ENCODE data around the gene TMSB15C. TPM values are rescaled to one million over a fixed set of nuclear protein-coding genes. Genes with fewer than 3 reads are reported as not detected.

Gene TMSB15C
- total RNA-seq, 1 experiment from 2014 or later, result not detected

DNA sequence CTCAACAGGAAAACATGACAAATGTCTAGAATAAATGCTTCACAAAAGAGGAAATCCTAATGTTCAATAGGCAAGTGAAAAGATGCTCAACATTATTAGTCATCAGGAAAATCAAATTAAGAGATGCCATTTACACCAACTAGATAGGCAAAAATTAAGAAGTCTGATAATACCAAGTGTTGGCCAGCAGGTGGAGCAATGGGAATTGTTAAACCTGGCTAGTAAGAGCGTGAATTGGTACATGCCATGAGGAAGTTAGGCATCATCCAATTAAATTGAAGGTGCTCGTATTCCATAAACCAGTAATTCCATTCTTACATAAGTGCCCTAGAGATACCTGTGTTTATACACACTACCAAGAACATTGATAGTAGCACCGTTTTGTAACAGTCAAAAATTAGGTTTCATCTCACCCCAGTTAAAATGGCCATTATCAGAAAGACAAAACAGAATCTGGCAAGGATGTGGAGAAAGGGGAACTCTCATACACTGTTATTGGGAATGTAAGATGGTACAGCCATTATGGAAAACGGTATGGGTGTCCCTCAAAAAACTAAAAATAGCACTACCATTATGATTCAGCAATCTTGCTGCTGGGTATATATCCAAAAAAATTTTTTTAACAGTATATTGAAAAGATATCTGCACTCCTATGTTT lies 22.2 kb upstream of the TMSB15C start (continued):
- TF ChIP-seq POLR2A (IDR thresholded peaks at IDR 0.05; ENCODE audit: borderline replicate concordance, extremely low read depth, insufficient read depth, insufficient read length) (no peak), FOSL1 (IDR thresholded peaks at IDR 0.05; ENCODE audit: low read depth) (no peak)

DNA sequence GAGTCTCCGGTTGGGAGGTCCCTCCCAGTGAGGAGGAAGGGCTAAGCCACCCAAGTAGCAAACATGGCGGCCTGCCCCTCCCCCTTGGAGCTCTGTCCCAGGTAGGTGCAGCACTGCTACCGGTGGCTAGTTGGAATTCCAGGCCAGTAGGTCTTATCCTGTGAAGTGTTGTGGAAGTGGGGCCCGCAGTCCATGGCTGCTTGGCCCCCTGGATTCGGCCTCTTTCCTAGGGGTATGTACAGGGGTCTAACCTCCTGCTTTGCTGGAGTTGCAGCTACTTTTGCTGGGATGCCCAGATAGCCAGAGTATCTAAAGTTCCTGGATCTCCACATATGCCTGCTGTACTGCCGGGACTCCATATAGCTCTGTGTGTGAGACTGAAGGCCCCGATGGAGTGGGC lies 9.9 kb upstream of the TMSB15C start:
- H3K4me1 ChIP-seq (ENCODE audit: control insufficient read depth in 1 of 2, insufficient read depth in 2 of 2, low read length in 2 of 2), result no peaks in the 10 kb centered on the region
- no peaks in the 10 kb centered on the region for H3K9me3 ChIP-seq (ENCODE audit: control insufficient read depth in 1 of 2, insufficient read depth in 1 of 2, low read depth in 1 of 2, low read length in 2 of 2)
- no peak overlapping the region for H3K4me3 ChIP-seq (replicated peaks in 1 of 2; ENCODE audit: low read depth in 1 of 2, low read length in 2 of 2)
- no peaks in the 10 kb centered on the region for H3K9me2 ChIP-seq (ENCODE audit: insufficient read depth)
- H3K9ac ChIP-seq (ENCODE audit: low read length), result no peak overlapping the region
- CTCF ChIA-PET, result no interaction called here
- H3K27me3 ChIP-seq (ENCODE audit: insufficient read depth, low read length), result 0 out of 2 replicates have a peak, but pooled peaks cover 6% of the 10 kb centered on the region
- RAD21 ChIA-PET (ENCODE audit: low non-redundant PET in 1 of 2, low total read pairs in 2 of 2, uncharacterized antibody in 2 of 2, unreplicated experiment in 2 of 2), result no interaction called here
- TF ChIP-seq ZFX (IDR thresholded peaks at IDR 0.05), result no peak
- no TSS peak for BruUV-seq (replicated peaks)
- POLR2A ChIA-PET, result no interaction called here
- no peak overlapping the region for H3K27ac ChIP-seq (ENCODE audit: low read depth, low read length)
- ATAC-seq (no peak), DNase-seq (ENCODE audit: low read depth, low spot score) (no peak)
- intact Hi-C loops (cut with micrococcal nuclease), result no loop called here
- no peak overlapping the region for H3K4me2 ChIP-seq (ENCODE audit: low read length)
- H4K20me1 ChIP-seq (ENCODE audit: insufficient read depth), result no peaks in the 10 kb centered on the region
- H2AFZ ChIP-seq (ENCODE audit: low read depth, low read length, poor library complexity, severe bottlenecking), result no peak overlapping the region
- H3K36me3 ChIP-seq (ENCODE audit: control insufficient read depth in 1 of 2, insufficient read depth in 2 of 2, low read length in 2 of 2), result no peaks in the 10 kb centered on the region
- no peaks in the 10 kb centered on the region for H3K79me2 ChIP-seq (ENCODE audit: insufficient read depth, low read length)

DNA sequence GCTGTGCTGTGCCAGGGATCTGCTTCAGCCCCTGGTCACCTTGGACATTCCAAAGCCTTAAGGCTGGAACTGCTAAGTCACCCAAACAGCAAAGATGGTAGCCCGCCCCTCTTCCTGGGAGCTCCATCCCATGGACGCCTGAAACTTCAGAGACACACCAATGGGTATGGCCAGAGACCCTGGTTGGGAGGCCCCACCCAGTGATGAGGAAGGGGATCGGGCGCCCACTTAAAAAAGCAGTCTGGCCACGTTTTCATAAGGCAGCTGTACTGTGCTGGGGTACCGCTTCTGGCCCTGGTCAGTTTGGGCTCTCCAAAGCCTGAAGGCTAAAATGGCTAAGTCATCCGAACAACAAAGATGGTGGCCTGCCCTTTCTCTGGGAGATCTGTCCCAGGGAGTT lies 9.4 kb upstream of the TMSB15C start:
- BruUV-seq (replicated peaks), result no TSS peak
- H3K9ac ChIP-seq (ENCODE audit: low read length), result no peak overlapping the region
- no peaks in the 10 kb centered on the region for H3K9me2 ChIP-seq (ENCODE audit: insufficient read depth)
- no peaks in the 10 kb centered on the region for H3K4me1 ChIP-seq (ENCODE audit: control insufficient read depth in 1 of 2, insufficient read depth in 2 of 2, low read length in 2 of 2)
- H3K79me2 ChIP-seq (ENCODE audit: insufficient read depth, low read length), result no peaks in the 10 kb centered on the region
- ChIA-PET CTCF (no interaction called here), RAD21 (ENCODE audit: low non-redundant PET in 1 of 2, low total read pairs in 2 of 2, uncharacterized antibody in 2 of 2, unreplicated experiment in 2 of 2) (no interaction called here), POLR2A (no interaction called here)
- no peak for DNase-seq (ENCODE audit: low read depth, low spot score)
- ATAC-seq, result no peak
- 0 out of 2 replicates have a peak, but pooled peaks cover 6% of the 10 kb centered on the region for H3K27me3 ChIP-seq (ENCODE audit: insufficient read depth, low read length)
- no peaks in the 10 kb centered on the region for H3K9me3 ChIP-seq (ENCODE audit: control insufficient read depth in 1 of 2, insufficient read depth in 1 of 2, low read depth in 1 of 2, low read length in 2 of 2)
- no peaks in the 10 kb centered on the region for H3K36me3 ChIP-seq (ENCODE audit: control insufficient read depth in 1 of 2, insufficient read depth in 2 of 2, low read length in 2 of 2)
- H4K20me1 ChIP-seq (ENCODE audit: insufficient read depth), result no peaks in the 10 kb centered on the region
- H3K4me3 ChIP-seq (replicated peaks in 1 of 2; ENCODE audit: low read depth in 1 of 2, low read length in 2 of 2), result no peak overlapping the region
- H3K4me2 ChIP-seq (ENCODE audit: low read length), result no peak overlapping the region
- TF ChIP-seq SP1 (IDR thresholded peaks at IDR 0.05; ENCODE audit: low read depth) (no peak), FOSL1 (IDR thresholded peaks at IDR 0.05; ENCODE audit: low read depth) (no peak), YY1 (IDR thresholded peaks at IDR 0.05; ENCODE audit: extremely low read depth, insufficient replicate concordance, low read depth, low read length) (no peak), POLR2A (IDR thresholded peaks at IDR 0.05; ENCODE audit: borderline replicate concordance, extremely low read depth, insufficient read depth, insufficient read length) (no peak), SRF (IDR thresholded peaks at IDR 0.05; ENCODE audit: low read depth) (no peak), TCF7L2 (IDR thresholded peaks at IDR 0.05; ENCODE audit: borderline replicate concordance, extremely low read depth, insufficient read depth, insufficient read length) (no peak), EZH2 (IDR thresholded peaks at IDR 0.05) (no peak), ZNF274 (IDR thresholded peaks at IDR 0.05; ENCODE audit: low read depth, low read length) (no peak)
- TF ChIP-seq, protein P1, sequence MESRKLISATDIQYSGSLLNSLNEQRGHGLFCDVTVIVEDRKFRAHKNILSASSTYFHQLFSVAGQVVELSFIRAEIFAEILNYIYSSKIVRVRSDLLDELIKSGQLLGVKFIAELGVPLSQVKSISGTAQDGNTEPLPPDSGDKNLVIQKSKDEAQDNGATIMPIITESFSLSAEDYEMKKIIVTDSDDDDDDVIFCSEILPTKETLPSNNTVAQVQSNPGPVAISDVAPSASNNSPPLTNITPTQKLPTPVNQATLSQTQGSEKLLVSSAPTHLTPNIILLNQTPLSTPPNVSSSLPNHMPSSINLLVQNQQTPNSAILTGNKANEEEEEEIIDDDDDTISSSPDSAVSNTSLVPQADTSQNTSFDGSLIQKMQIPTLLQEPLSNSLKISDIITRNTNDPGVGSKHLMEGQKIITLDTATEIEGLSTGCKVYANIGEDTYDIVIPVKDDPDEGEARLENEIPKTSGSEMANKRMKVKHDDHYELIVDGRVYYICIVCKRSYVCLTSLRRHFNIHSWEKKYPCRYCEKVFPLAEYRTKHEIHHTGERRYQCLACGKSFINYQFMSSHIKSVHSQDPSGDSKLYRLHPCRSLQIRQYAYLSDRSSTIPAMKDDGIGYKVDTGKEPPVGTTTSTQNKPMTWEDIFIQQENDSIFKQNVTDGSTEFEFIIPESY (IDR thresholded peaks at IDR 0.05; ENCODE audit: extremely low read depth, insufficient replicate concordance, low read length), result no peak
- TF ChIP-seq, protein P2, sequence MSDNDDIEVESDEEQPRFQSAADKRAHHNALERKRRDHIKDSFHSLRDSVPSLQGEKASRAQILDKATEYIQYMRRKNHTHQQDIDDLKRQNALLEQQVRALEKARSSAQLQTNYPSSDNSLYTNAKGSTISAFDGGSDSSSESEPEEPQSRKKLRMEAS (IDR thresholded peaks at IDR 0.05), result no peak
- no peak overlapping the region for H3K27ac ChIP-seq (ENCODE audit: low read depth, low read length)
- intact Hi-C loops (cut with micrococcal nuclease), result no loop called here
- H2AFZ ChIP-seq (ENCODE audit: low read depth, low read length, poor library complexity, severe bottlenecking), result no peak overlapping the region

Measured in HCT116 (cell line).